ENCODE results near the gene OMG. TPM values are rescaled to one million over a fixed set of nuclear protein-coding genes. Genes with fewer than 3 reads are reported as not detected.
"Not testable (repeated sequence)": the region's sequence is repeated elsewhere in the genome, so short reads cannot be mapped to it uniquely, and the experiment has no call there.

The OMG gene, protein sequence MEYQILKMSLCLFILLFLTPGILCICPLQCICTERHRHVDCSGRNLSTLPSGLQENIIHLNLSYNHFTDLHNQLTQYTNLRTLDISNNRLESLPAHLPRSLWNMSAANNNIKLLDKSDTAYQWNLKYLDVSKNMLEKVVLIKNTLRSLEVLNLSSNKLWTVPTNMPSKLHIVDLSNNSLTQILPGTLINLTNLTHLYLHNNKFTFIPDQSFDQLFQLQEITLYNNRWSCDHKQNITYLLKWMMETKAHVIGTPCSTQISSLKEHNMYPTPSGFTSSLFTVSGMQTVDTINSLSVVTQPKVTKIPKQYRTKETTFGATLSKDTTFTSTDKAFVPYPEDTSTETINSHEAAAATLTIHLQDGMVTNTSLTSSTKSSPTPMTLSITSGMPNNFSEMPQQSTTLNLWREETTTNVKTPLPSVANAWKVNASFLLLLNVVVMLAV
- total RNA-seq = not detected in 3 replicates

DNA sequence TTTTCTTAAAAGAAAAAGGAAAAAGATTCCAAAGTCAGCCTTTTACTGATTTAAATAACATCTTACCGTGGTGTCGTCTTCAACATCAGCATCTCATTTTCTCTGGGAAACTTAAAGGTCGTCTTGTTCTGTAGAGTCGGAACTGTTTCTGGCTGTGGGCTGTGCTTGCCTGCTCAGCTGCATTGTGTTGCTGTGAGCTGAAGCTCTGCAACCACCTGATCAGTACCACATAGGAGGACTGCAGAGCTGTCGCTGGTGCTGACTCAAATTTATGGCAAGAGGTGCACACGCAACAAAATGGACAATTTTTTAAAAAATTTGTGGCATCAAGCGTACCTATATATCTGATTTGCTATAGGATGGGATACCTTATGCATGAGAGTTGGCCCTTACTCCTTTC is at the start of gene OMG:
Gene OMG (minus strand): TSS at position 150 of the 400 bp plus-strand sequence. CDS start 908 bp downstream, outside the sequence.
- Mint-ChIP-seq H3K4me1 (no peaks in the 10 kb centered on the region), H3K36me3 (peaks cover under 1% of the 10 kb centered on the region), H3K27ac (no peak within 1 kb of the TSS), H3K27me3 (ENCODE audit: low read depth) (no peaks in the 10 kb centered on the region), H3K4me3 (no peak within 1 kb of the TSS), H3K9me3 (no peaks in the 10 kb centered on the region)
- TF ChIP-seq, protein P1, sequence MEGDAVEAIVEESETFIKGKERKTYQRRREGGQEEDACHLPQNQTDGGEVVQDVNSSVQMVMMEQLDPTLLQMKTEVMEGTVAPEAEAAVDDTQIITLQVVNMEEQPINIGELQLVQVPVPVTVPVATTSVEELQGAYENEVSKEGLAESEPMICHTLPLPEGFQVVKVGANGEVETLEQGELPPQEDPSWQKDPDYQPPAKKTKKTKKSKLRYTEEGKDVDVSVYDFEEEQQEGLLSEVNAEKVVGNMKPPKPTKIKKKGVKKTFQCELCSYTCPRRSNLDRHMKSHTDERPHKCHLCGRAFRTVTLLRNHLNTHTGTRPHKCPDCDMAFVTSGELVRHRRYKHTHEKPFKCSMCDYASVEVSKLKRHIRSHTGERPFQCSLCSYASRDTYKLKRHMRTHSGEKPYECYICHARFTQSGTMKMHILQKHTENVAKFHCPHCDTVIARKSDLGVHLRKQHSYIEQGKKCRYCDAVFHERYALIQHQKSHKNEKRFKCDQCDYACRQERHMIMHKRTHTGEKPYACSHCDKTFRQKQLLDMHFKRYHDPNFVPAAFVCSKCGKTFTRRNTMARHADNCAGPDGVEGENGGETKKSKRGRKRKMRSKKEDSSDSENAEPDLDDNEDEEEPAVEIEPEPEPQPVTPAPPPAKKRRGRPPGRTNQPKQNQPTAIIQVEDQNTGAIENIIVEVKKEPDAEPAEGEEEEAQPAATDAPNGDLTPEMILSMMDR (IDR thresholded peaks at IDR 0.05; ENCODE audit: unreplicated experiment) = no peak
- DNase-seq (ENCODE audit: low spot score in 2 of 2, unreplicated experiment in 2 of 2) = no peak

DNA sequence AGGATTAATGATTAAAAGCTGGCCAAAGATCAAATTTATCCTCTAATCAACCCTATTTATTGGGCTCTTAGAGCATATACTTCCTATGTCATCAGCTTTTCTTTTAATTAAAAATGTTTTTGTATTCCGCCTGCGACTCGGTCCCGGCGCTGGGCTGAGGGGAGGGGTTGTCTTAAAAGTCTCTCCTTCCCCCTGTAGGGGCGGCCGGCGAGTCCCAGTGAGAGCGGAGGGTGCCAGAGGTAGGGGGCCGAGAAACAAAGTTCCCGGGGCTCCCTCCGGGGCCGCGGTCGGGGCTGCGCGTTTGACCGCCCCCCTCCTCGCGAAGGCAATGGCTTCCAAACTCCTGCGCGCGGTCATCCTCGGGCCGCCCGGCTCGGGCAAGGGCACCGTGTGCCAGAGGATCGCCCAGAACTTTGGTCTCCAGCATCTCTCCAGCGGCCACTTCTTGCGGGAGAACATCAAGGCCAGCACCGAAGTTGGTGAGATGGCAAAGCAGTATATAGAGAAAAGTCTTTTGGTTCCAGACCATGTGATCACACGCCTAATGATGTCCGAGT is 48.2 kb upstream of the OMG start:
- peaks cover 19% of the 10 kb centered on the region for H3K36me3 Mint-ChIP-seq
- DNase-seq (ENCODE audit: low spot score in 2 of 2, unreplicated experiment in 2 of 2) = not testable (repeated sequence)

DNA sequence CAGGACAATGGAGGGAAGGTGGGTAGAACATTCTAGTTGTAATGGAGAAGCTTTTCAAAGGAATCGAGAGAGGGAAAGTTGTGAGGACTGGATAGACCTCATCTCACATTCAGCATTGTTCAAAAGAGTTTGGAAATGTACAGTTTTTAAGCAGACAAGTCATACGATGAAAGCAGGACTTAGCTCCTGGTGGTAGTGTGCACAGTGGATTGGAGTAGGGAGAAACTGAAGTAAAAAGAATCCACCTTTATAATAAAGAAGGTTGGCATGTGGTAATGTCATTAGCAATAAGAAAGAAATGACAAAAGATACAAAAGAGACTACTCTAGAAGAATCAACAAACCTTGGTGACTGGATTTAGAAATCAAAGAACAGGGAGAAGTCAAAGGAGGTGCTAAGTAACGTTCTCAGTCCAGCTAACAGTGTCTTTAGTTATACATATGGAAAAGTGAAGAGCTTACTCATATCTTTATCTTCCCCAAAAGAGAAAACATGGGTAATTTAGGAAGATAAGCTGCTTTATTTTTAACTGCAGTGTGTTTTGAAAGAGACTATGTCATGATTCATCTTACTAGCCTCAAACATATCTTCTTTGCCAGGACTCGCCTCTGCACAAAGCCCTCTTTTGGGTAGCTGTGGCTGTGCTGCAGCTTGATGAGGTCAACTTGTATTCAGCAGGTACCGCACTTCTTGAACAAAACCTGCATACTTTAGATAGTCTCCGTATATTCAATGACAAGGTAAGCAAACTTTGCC is 43.0 kb upstream of the OMG start:
- TF ChIP-seq, protein P1 (IDR thresholded peaks at IDR 0.05; ENCODE audit: unreplicated experiment) = no peak
- Mint-ChIP-seq H3K27me3 (ENCODE audit: low read depth) (no peaks in the 10 kb centered on the region), H3K36me3 (peaks cover 24% of the 10 kb centered on the region), H3K9me3 (no peaks in the 10 kb centered on the region), H3K27ac (no peak overlapping the region), H3K4me1 (no peaks in the 10 kb centered on the region), H3K4me3 (no peak overlapping the region)
- no peak for DNase-seq (ENCODE audit: low spot score in 2 of 2, unreplicated experiment in 2 of 2)

More for the DNA sequence above, 48.2 kb upstream of the OMG start:
- not testable (repeated sequence) for H3K4me3 Mint-ChIP-seq; H3K27ac Mint-ChIP-seq; H3K27me3 Mint-ChIP-seq (ENCODE audit: low read depth); H3K4me1 Mint-ChIP-seq; H3K9me3 Mint-ChIP-seq

DNA sequence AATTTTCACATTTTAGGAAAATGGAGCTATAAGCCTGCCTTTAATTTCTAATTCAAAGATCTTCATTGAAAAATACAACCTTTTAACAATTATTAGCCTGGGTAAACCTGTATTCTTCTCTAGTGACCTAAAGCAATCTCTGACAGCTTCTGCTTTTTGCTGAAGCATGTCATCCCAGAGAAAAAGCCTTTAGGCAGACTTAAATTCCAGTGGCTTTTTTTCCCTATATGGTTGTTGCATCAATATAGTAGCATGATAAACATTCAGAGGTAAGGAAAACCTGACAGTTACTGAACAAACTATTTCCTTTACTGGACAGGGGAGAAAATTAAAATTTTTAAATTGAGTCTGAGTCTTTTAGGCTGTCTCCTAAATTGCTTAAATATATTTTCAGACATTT is 32.2 kb upstream of the OMG start:
- H3K27ac Mint-ChIP-seq = no peak overlapping the region
- no peak for DNase-seq (ENCODE audit: low spot score in 2 of 2, unreplicated experiment in 2 of 2)
- no peaks in the 10 kb centered on the region for H3K9me3 Mint-ChIP-seq
- H3K36me3 Mint-ChIP-seq = peaks cover 18% of the 10 kb centered on the region
- H3K4me3 Mint-ChIP-seq = no peak overlapping the region
- no peaks in the 10 kb centered on the region for H3K27me3 Mint-ChIP-seq (ENCODE audit: low read depth)
- TF ChIP-seq, protein P1 (IDR thresholded peaks at IDR 0.05; ENCODE audit: unreplicated experiment) = no peak
- no peaks in the 10 kb centered on the region for H3K4me1 Mint-ChIP-seq

DNA sequence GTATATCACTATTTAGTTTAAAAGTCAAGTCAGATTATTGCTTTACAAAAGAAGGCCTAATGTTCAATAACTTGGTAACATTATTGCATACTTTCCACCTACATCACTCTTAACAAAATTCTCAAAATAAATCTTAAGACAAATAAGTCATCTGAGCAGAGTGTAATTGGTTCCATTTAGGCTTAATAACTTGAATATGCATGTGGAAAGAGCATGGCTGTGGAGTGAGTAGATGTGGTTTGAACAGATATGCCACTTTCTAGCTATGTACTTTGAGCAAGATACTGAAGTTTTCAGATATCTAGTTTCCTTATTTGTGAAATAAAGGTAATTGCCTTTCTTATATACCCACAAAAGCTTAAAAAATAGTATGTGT is 31.1 kb upstream of the OMG start:
- Mint-ChIP-seq H3K9me3 (no peaks in the 10 kb centered on the region), H3K4me3 (no peak overlapping the region), H3K36me3 (peaks cover 14% of the 10 kb centered on the region), H3K27ac (no peak overlapping the region), H3K4me1 (no peaks in the 10 kb centered on the region), H3K27me3 (ENCODE audit: low read depth) (no peaks in the 10 kb centered on the region)
- no peak for DNase-seq (ENCODE audit: low spot score in 2 of 2, unreplicated experiment in 2 of 2)
- TF ChIP-seq, protein P1 (IDR thresholded peaks at IDR 0.05; ENCODE audit: unreplicated experiment) = no peak

Data from mesothelial cell of epicardium (in vitro differentiated cells).